Small intestine (tissue), 7 donors: ENCODE results near the gene TNIP2. TPM values are rescaled to one million over a fixed set of nuclear protein-coding genes. Genes with fewer than 3 reads are reported as not detected.

ENCODE experiments used
- DNase-seq, 2 donors: peaks; one replicate each; pipeline versions ENCODE4 v3.0.0 to v3.0.0-alpha.2; 2013
- FAIRE-seq: peaks from 2 replicates; lab custom pipeline; 2012; peaks lifted over from hg19 to GRCh38; lab: Jason Lieb, UNC
- H3K27ac ChIP-seq, 3 donors: one replicate each; pipeline ENCODE4 v1.5.1; 2013; ENCODE audit warnings: low read length in 2 of 3, mild to moderate bottlenecking in 2 of 3, control low read depth in 1 of 3, inconsistent platforms in 1 of 3, low read depth in 1 of 3, moderate library complexity in 1 of 3
- H3K27me3 ChIP-seq, 3 donors: one replicate each; pipeline ENCODE4 v1.6.1; 2013; ENCODE audit warnings: low read length in 3 of 3, inconsistent platforms in 1 of 3; ENCODE audit not compliant: control insufficient read depth in 3 of 3, insufficient read depth in 3 of 3
- H3K36me3 ChIP-seq, 3 donors: one replicate each; pipeline ENCODE4 v1.6.1; 2013; ENCODE audit warnings: low read length in 3 of 3, inconsistent platforms in 1 of 3, low read depth in 1 of 3, mild to moderate bottlenecking in 1 of 3, moderate library complexity in 1 of 3; ENCODE audit not compliant: control insufficient read depth in 3 of 3, insufficient read depth in 2 of 3
- H3K4me1 ChIP-seq, 3 donors: one replicate each; pipeline ENCODE4 v1.6.1; 2013; ENCODE audit warnings: low read length in 2 of 3, inconsistent platforms in 1 of 3, low read depth in 1 of 3, mild to moderate bottlenecking in 1 of 3, moderate library complexity in 1 of 3; ENCODE audit not compliant: control insufficient read depth in 3 of 3, insufficient read depth in 2 of 3
- H3K4me3 ChIP-seq, 3 donors: one replicate each; pipeline ENCODE4 v1.5.1; 2013; ENCODE audit warnings: low read length in 3 of 3, control low read depth in 1 of 3, inconsistent platforms in 1 of 3, low read depth in 1 of 3, mild to moderate bottlenecking in 1 of 3, moderate library complexity in 1 of 3
- H3K9me3 ChIP-seq, 2 donors: one replicate each; pipeline ENCODE4 v1.6.1; 2013; ENCODE audit warnings: low read depth in 1 of 2, low read length in 1 of 2; ENCODE audit not compliant: control insufficient read depth in 2 of 2, insufficient read depth in 1 of 2
- WGBS, 3 donors: extraction: QIAGEN DNeasy Blood & Tissue Kit; methylation state at CpG; one replicate each; pipeline ENCODE4 v1.1.7; 2013; 5-methylcytosine and 5-hydroxymethylcytosine counted together
- polyA plus RNA-seq, 4 donors: library from polyadenylated mRNA; stranded (reverse) in 3 of 4; unstranded in 1 of 4; fragments of 200-250 nt in 3 of 4; fragments of 120-200 nt in 1 of 4; gene quantifications; one replicate each; pipeline versions ENCODE4 v1.2.1 to v1.2.3, GENCODE V29; 2013
- donor health status: healthy with polysubstance abuse.
- donor health status: control.
- donor health status: control.
- donor health status: Bipolar disorder and iron deficiency.
- donor health status: healthy.

The TNIP2 gene
- polyA plus RNA-seq, 4 donors = 30.1 to 109 (median 60.3) TPM

DNA sequence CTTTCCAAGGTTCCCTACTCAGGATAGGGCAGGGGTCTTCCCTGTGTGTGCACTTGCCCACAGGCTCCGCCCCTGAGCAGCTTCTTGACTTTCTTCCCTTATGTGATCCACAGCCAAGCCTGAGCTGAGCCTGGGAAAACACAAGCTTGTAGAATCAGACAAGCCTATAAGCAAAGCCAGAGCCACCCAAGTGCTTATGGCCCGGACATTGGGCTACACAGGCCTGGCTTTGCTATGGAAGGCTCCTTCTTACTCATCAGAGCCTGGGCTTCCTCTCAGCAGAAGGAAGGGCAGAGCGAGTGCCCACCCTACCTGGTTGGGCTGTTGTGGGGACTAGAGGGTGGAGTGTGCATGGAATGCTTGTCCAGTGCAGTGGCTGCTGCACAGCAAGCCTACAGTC lies 1.3 kb upstream of the TNIP2 start:
- H3K27ac ChIP-seq = no peak overlapping the region
- peaks cover 0 to 47% (median 9%) of the 10 kb centered on the region in 3 donors for H3K4me1 ChIP-seq
- WGBS, 3 donors = 90 to 95% (median 91%) methylated on average over 3 of the region's 3 CpGs
- DNase-seq = no peak
- H3K4me3 ChIP-seq = no peak overlapping the region
- no peak for FAIRE-seq
- no peaks in the 10 kb centered on the region for H3K27me3 ChIP-seq
- no peaks in the 10 kb centered on the region for H3K9me3 ChIP-seq
- peaks cover 0 to 6% (median 3%) of the 10 kb centered on the region in 3 donors for H3K36me3 ChIP-seq

- DNase-seq = no peak
- Histone ChIP-seq H3K4me1 (peaks cover 0 to 41% (median 11%) of the 10 kb centered on the region in 3 donors), H3K27ac (peak overlapping the region; percentile 49 to 87 (median 65)), H3K36me3 (peaks cover 0 to 11% (median 3%) of the 10 kb centered on the region in 3 donors), H3K4me3 (peak overlapping the region in 2 of 3 donors; percentile 24 to 36), H3K27me3 (no peaks in the 10 kb centered on the region), H3K9me3 (no peaks in the 10 kb centered on the region)
- no peak for FAIRE-seq
- 68 to 72% (median 71%) methylated on average over 25 of the region's 25 CpGs for WGBS, 3 donors
These were observed 685 bp upstream of the TNIP2 start for GRCh38 chr4:2756691-2757350.

GRCh38 chr4:2754848-2755819 lies 1.0 kb downstream of the TNIP2 start:
- H3K36me3 ChIP-seq = peaks cover 0 to 18% (median 3%) of the 10 kb centered on the region in 3 donors
- 15 to 47% (median 24%) methylated on average over 23 of the region's 23 CpGs for WGBS, 3 donors
- peak overlapping the region; percentile 75 to 96 (median 93) for H3K27ac ChIP-seq
- no peaks in the 10 kb centered on the region for H3K27me3 ChIP-seq
- H3K4me1 ChIP-seq = peaks cover 0 to 24% (median 11%) of the 10 kb centered on the region in 3 donors
- FAIRE-seq = no peak
- DNase-seq = peak; percentile 26 to 73
- H3K4me3 ChIP-seq = peak overlapping the region; percentile 59 to 90 (median 88)
- H3K9me3 ChIP-seq = no peaks in the 10 kb centered on the region

DNA sequence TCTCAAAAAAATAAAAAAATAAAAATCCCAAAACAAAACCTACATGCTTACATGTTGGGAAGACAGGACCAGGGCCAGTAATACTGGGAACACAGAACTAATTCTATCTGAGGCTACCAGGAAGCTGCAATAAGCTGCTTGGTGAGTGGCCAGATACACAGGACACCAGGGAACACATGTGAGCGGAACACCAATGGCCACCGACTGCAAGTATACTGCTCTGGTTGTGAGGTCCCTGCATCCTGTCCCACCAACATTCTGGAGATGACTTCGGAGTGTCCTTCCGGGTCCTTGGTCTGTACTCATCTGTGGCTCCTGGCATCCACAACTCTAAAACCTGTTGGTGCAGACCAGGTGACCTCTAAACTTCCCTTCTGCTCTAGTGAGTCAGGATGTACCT lies 2.7 kb downstream of the TNIP2 start:
- 82 to 87% (median 85%) methylated on average over 4 of the region's 4 CpGs for WGBS, 3 donors
- Histone ChIP-seq H3K36me3 (peaks cover 0 to 18% (median 3%) of the 10 kb centered on the region in 3 donors), H3K4me1 (peaks cover 0 to 15% (median 6%) of the 10 kb centered on the region in 3 donors), H3K4me3 (no peak overlapping the region), H3K27me3 (no peaks in the 10 kb centered on the region), H3K9me3 (no peaks in the 10 kb centered on the region), H3K27ac (no peak overlapping the region)
- DNase-seq (no peak), FAIRE-seq (no peak)

DNA sequence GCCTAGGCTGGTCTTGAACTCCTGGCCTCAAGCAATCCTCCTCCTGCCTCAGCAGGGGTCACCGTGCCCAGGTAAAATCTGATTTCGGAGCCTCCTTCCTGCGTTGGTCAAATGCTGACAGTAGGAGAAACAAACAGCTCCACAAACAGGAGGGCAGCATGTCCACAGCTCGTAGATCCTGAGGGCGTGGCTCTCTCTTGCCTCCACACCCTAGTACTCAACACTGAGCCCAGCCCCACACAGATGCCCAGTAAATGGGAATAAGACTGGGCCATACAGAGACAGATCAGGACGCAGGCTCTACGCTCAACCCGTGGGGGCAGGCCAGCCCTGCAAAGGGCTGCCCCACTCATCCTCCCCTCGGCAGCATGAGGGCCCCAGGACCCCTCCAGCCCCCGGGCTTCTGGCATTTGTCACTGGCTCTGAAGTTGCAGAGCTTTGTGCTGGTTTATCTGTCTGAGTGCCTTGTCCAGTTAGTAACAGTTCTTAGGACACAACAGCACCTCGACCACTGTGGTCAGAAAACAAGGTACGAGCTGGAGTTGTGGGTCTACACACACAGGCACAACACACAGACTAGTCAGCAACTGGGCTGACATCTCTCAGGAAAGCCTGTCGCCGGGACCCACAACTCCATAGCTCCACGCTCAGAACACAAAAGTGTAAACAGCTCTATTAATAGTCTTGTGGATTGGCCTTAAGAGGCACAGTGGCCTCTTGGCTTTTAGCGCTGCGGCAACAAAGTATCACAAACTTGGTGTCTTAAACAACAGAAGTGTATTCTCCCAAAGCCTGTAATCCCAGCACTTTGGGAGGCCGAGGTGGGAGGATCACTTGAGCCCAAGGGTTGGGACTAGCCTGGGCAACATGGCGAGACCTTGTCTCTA lies 5.2 kb downstream of the TNIP2 start:
- Histone ChIP-seq H3K36me3 (peaks cover 2 to 37% (median 16%) of the 10 kb centered on the region in 3 donors), H3K4me1 (peaks cover 0 to 7% (median 3%) of the 10 kb centered on the region in 3 donors), H3K27me3 (no peaks in the 10 kb centered on the region), H3K4me3 (no peak overlapping the region), H3K27ac (peak overlapping the region in 1 of 3 donors; percentile 6), H3K9me3 (no peaks in the 10 kb centered on the region)
- WGBS, 3 donors = 69 to 81% (median 72%) methylated on average over 19 of the region's 19 CpGs
- DNase-seq (peak in 1 of 2 donors; percentile 61), FAIRE-seq (no peak)

GRCh38 chr4:2746891-2747695 lies 9.0 kb downstream of the TNIP2 start:
- DNase-seq (no peak), FAIRE-seq (no peak)
- peaks cover 16 to 65% (median 27%) of the 10 kb centered on the region in 3 donors for H3K36me3 ChIP-seq
- no peaks in the 10 kb centered on the region for H3K9me3 ChIP-seq
- WGBS, 3 donors = 80 to 89% (median 84%) methylated on average over 16 of the region's 16 CpGs
- peak overlapping the region in 1 of 3 donors; percentile 55 for H3K27ac ChIP-seq
- no peak overlapping the region for H3K4me3 ChIP-seq
- H3K27me3 ChIP-seq = no peaks in the 10 kb centered on the region
- H3K4me1 ChIP-seq = peaks cover 0 to 9% (median 0%) of the 10 kb centered on the region in 3 donors

GRCh38 chr4:2745981-2746806 lies 9.9 kb downstream of the TNIP2 start:
- Histone ChIP-seq H3K27ac (peak overlapping the region in 1 of 3 donors; percentile 77), H3K9me3 (no peaks in the 10 kb centered on the region), H3K4me1 (peaks cover 0 to 9% (median 0%) of the 10 kb centered on the region in 3 donors), H3K36me3 (peaks cover 17 to 73% (median 27%) of the 10 kb centered on the region in 3 donors), H3K4me3 (no peak overlapping the region), H3K27me3 (no peaks in the 10 kb centered on the region)
- FAIRE-seq (no peak), DNase-seq (no peak)
- WGBS, 3 donors = 64 to 80% (median 67%) methylated on average over 21 of the region's 21 CpGs
